Activated CD8-positive, alpha-beta T cell treated with anti-CD3 and anti-CD28 coated beads, Interleukin-2, amount 10 ng/mL, durations not matched to agents 7 days and 5 days (primary cell): Measurements from ENCODE around the gene USE1. TPM values are rescaled to one million over a fixed set of nuclear protein-coding genes. Genes with fewer than 3 reads are reported as not detected.

Source experiments
- ATAC-seq: fragments of 150-1000 bp; cut with Tn5 transposase; one replicate; pipeline ENCODE4 v1.10.0; 2021; ENCODE audit warnings: moderate library complexity
- CTCF ChIA-PET: fragments of 350-600 bp; sonication (Branson Sonifier 250); formaldehyde crosslinking; loops from one replicate; lab custom pipeline; 2021; ENCODE audit warnings: antibody characterized with exemption; lab: Charles Lee
- POLR2A ChIA-PET: fragments of 350-600 bp; sonication (Branson Sonifier 250); formaldehyde crosslinking; loops from one replicate; lab custom pipeline; 2021; ENCODE audit warnings: antibody characterized with exemption; lab: Charles Lee
- DNase-seq: peaks from one replicate; pipeline ENCODE4 v3.0.0-alpha.2; 2020
- H3K27ac Mint-ChIP-seq: one replicate; pipeline ENCODE4 v1.8.0; 2021; ENCODE audit warnings: mild to moderate bottlenecking, mixed read lengths
- H3K27me3 Mint-ChIP-seq: one replicate; pipeline ENCODE4 v1.8.0; 2021; ENCODE audit warnings: low read depth, mixed read lengths
- H3K36me3 Mint-ChIP-seq: one replicate; pipeline ENCODE4 v1.8.0; 2021; ENCODE audit warnings: low read depth, mixed read lengths
- H3K4me1 Mint-ChIP-seq: one replicate; pipeline ENCODE4 v1.8.0; 2021; ENCODE audit warnings: low read depth, mixed read lengths
- H3K4me3 Mint-ChIP-seq: one replicate; pipeline ENCODE4 v1.8.0; 2021; ENCODE audit warnings: mild to moderate bottlenecking, mixed read lengths
- H3K9me3 Mint-ChIP-seq: one replicate; pipeline ENCODE4 v1.8.0; 2022; ENCODE audit warnings: mixed read lengths; ENCODE audit not compliant: insufficient read depth
- total RNA-seq, 2 experiments: library from RNA; stranded (reverse); gene quantifications; one replicate each; pipeline ENCODE4 v1.2.3, GENCODE V29; 2021

The USE1 gene
- total RNA-seq, 2 experiments from 2014 or later: 26.5 to 27.9 TPM

GRCh38 chr19:17205237-17206140 is 9.7 kb upstream of the USE1 start:
- DNase-seq (peak; percentile 61), ATAC-seq (peak; percentile 59)
- H3K4me1 Mint-ChIP-seq: peaks cover 19% of the 10 kb centered on the region
- H3K27ac Mint-ChIP-seq: no peak overlapping the region
- ChIA-PET CTCF (interaction anchor here (0.9 to 2.2 kb wide), 2 partner anchors 21 kb away, joined by 3 to 6 read pairs; no protein-coding TSS in a partner anchor), POLR2A (interaction anchor here (2.4 kb wide), 1 partner anchor 10 kb away, joined by 7 read pairs; the partner anchor contains the start of gene USE1)
- no peak overlapping the region for H3K4me3 Mint-ChIP-seq
- peaks cover 78% of the 10 kb centered on the region for H3K36me3 Mint-ChIP-seq
- no peaks in the 10 kb centered on the region for H3K27me3 Mint-ChIP-seq
- no peaks in the 10 kb centered on the region for H3K9me3 Mint-ChIP-seq

DNA sequence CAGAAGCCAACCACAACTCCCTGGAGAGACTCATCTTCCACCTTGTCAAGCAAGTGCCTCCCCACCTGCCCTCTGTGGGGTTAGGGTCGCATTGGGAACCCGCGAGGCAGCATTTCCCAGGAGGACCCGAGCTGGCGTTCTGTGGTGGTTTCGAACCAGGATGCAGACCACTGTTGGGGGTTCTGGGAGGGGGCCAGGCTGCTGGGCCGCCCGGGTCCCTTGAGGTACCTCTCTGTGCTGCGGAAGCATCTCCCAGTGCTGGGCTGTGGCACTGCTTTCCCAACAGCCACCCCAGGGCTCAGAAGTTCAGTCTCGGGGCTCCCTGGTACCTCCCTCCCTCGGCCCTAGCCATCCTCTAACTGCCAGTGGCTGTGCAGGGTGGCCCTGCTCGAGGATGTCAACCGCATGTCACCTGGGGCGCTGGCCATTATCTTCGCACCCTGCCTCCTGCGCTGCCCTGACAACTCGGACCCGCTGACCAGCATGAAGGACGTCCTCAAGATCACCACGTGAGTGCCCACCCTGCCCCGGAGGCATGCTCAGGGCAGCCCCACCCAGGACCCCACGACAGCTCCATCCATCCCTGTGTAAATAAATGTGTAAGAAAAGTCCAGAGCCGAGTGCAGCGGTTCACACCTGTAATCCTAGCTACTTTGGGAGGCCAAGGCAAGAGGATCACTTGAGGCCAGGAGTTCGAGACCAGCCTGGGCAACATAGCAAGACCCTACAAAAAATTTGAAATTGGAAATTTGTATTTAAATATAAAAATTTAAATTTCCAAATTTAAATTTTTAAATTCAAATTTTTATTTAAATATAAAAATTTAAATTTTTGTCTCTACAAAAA is 8.2 kb upstream of the USE1 start:
- Mint-ChIP-seq H3K4me1 (peaks cover 19% of the 10 kb centered on the region), H3K4me3 (no peak overlapping the region), H3K27me3 (no peaks in the 10 kb centered on the region), H3K36me3 (peaks cover 67% of the 10 kb centered on the region), H3K9me3 (no peaks in the 10 kb centered on the region), H3K27ac (peak overlapping the region; percentile 15)
- no peak for ATAC-seq
- ChIA-PET POLR2A (interaction anchor here (2.4 kb wide), 1 partner anchor 9 kb away, joined by 7 read pairs; the partner anchor contains the start of gene USE1), CTCF (no interaction called here)
- DNase-seq: no peak

- CTCF ChIA-PET: interaction anchor here (0.6 to 1.6 kb wide), 2 partner anchors 27 to 57 kb away, joined by 3 read pairs; partner anchors contain the start of gene BABAM1
- Mint-ChIP-seq H3K27ac (peak overlapping the region; percentile 26), H3K36me3 (peaks cover 56% of the 10 kb centered on the region), H3K4me3 (no peak overlapping the region), H3K27me3 (no peaks in the 10 kb centered on the region), H3K9me3 (no peaks in the 10 kb centered on the region), H3K4me1 (peaks cover 21% of the 10 kb centered on the region)
- POLR2A ChIA-PET: no interaction called here
- ATAC-seq (peak; percentile 59), DNase-seq (peak; percentile 59)
These were observed 5.8 kb upstream of the USE1 start for GRCh38 chr19:17209126-17210036.

- ChIA-PET CTCF (no interaction called here), POLR2A (no interaction called here)
- Mint-ChIP-seq H3K4me3 (no peak overlapping the region), H3K36me3 (peaks cover 54% of the 10 kb centered on the region), H3K9me3 (no peaks in the 10 kb centered on the region), H3K27me3 (no peaks in the 10 kb centered on the region), H3K4me1 (peaks cover 29% of the 10 kb centered on the region), H3K27ac (no peak overlapping the region)
- DNase-seq (no peak), ATAC-seq (no peak)
These were observed 4.9 kb upstream of the USE1 start for GRCh38 chr19:17210296-17210695.

GRCh38 chr19:17211547-17212446 is 3.4 kb upstream of the USE1 start:
- Mint-ChIP-seq H3K4me1 (peaks cover 38% of the 10 kb centered on the region), H3K9me3 (no peaks in the 10 kb centered on the region), H3K36me3 (peaks cover 47% of the 10 kb centered on the region), H3K4me3 (no peak overlapping the region), H3K27ac (no peak overlapping the region), H3K27me3 (no peaks in the 10 kb centered on the region)
- ChIA-PET CTCF (no interaction called here), POLR2A (no interaction called here)
- ATAC-seq (no peak), DNase-seq (no peak)

DNA sequence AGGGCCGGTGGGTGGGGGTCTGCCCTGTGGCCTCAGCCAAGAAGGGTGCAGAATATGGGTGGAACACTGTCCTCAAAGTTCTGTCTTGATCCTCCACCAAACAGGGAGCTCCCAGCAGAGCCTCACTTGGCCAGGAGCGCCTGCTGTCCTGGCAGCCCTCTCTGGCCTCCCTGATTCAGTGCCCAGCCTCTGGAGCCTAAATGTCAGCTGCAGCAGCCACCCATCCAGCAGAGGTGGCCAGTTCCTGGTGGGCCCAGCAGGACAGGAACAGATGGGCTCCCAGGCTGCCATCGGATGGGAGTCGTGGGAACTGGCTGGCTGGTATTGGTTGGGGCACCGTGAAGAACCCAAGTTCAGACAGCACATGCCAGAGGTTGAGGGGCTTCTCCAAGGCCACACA is 1.8 kb upstream of the USE1 start:
- Mint-ChIP-seq H3K4me1 (peaks cover 38% of the 10 kb centered on the region), H3K36me3 (peaks cover 55% of the 10 kb centered on the region), H3K9me3 (no peaks in the 10 kb centered on the region), H3K27ac (peak overlapping the region; percentile 39), H3K27me3 (no peaks in the 10 kb centered on the region), H3K4me3 (no peak overlapping the region)
- POLR2A ChIA-PET: interaction anchor here (3.2 kb wide), 1 partner anchor 13 kb away, joined by 35 read pairs; the partner anchor contains the start of gene OCEL1
- ATAC-seq (no peak), DNase-seq (no peak)
- CTCF ChIA-PET: no interaction called here

- Mint-ChIP-seq H3K36me3 (peaks cover 50% of the 10 kb centered on the region), H3K27ac (peak overlapping the region; percentile 98), H3K27me3 (no peaks in the 10 kb centered on the region), H3K9me3 (no peaks in the 10 kb centered on the region), H3K4me1 (peaks cover 28% of the 10 kb centered on the region), H3K4me3 (peak overlapping the region; percentile 82)
- DNase-seq (no peak), ATAC-seq (no peak)
- CTCF ChIA-PET: interaction anchor here (0.6 to 1.9 kb wide), 8 partner anchors 12 to 319 kb away, joined by 3 to 7 read pairs (median 4); partner anchors contain the start of genes BABAM1 and OCEL1
- POLR2A ChIA-PET: interaction anchor here (0.5 to 3.2 kb wide), 13 partner anchors 9 to 140 kb away, joined by 3 to 35 read pairs (median 5); partner anchors contain the start of genes ANKLE1, BABAM1 and OCEL1
These were observed 540 bp upstream of the USE1 start for GRCh38 chr19:17214508-17215126.

DNA sequence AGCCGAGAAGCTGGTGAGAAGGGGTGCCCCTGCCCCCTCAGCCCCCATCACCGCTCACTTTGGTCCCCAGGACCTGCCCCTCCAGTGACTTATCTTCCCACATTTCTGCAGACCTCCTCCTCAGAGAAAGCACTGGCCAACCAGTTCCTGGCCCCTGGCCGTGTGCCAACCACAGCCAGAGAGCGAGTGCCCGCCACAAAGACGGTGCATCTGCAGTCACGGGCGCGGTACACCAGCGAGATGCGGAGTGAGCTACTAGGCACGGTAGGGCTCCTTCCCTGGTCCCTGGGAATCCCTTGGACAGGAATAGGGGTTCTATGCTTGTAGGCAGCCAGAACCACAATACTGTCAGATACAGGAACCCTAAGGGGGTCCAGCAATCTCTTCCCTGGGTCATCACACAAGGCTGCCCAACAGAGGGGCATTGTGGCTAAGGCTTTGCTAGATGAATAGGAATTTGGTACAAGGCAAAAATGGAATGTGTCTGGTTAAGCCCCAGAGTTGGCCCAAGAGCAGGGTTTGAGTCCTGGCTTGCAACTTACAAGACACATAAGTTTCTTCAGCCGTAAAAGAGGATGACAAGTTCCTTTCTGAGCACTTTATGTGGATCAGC is 1.0 kb downstream of the USE1 start:
- H3K9me3 Mint-ChIP-seq: no peaks in the 10 kb centered on the region
- ATAC-seq (no peak), DNase-seq (no peak)
- H3K4me3 Mint-ChIP-seq: peak overlapping the region; percentile 82
- H3K4me1 Mint-ChIP-seq: peaks cover 26% of the 10 kb centered on the region
- H3K27me3 Mint-ChIP-seq: no peaks in the 10 kb centered on the region
- peak overlapping the region; percentile 98 for H3K27ac Mint-ChIP-seq
- ChIA-PET POLR2A (interaction anchor here (0.7 to 3.2 kb wide), 10 partner anchors 10 to 174 kb away, joined by 3 to 35 read pairs (median 6); partner anchors contain the start of genes BABAM1 and OCEL1), CTCF (interaction anchor here (0.6 to 1.9 kb wide), 3 partner anchors 10 to 51 kb away, joined by 3 to 7 read pairs (median 6); partner anchors contain the start of genes BABAM1 and OCEL1)
- peaks cover 43% of the 10 kb centered on the region for H3K36me3 Mint-ChIP-seq

GRCh38 chr19:17219286-17219685 is 4.1 kb downstream of the USE1 start:
- ChIA-PET POLR2A (interaction anchor here (0.7 to 1.0 kb wide), 2 partner anchors 62 to 788 kb away, joined by 3 read pairs; partner anchors contain the start of gene ANKLE1), CTCF (no interaction called here)
- DNase-seq (no peak), ATAC-seq (no peak)
- Mint-ChIP-seq H3K4me3 (no peak overlapping the region), H3K4me1 (peaks cover 26% of the 10 kb centered on the region), H3K27ac (no peak overlapping the region), H3K9me3 (no peaks in the 10 kb centered on the region), H3K36me3 (peaks cover 31% of the 10 kb centered on the region), H3K27me3 (no peaks in the 10 kb centered on the region)
